Endometrial microvascular endothelial cells (primary cell): ENCODE measurements around the gene ABHD16B. TPM values are rescaled to one million over a fixed set of nuclear protein-coding genes. Genes with fewer than 3 reads are reported as not detected.

Source experiments
- in situ Hi-C: cut with HindIII; loops from 2 replicates; pipeline ENCODE4 v1.10.0; 2017; ENCODE audit warnings: low sequenced_read_pairs, low pct_unique_long_range_greater_than_20kb; ENCODE audit errors: inconsistent ontology term
- total RNA-seq: library from RNA; depleted of rRNA; stranded (reverse); fragments of >200 nt; gene quantifications from one replicate; pipeline ENCODE4 v1.2.3, GENCODE V29; 2015; ENCODE audit errors: inconsistent ontology term

Gene ABHD16B
- total RNA-seq, 1 donor from 2014 or later = not detected

DNA sequence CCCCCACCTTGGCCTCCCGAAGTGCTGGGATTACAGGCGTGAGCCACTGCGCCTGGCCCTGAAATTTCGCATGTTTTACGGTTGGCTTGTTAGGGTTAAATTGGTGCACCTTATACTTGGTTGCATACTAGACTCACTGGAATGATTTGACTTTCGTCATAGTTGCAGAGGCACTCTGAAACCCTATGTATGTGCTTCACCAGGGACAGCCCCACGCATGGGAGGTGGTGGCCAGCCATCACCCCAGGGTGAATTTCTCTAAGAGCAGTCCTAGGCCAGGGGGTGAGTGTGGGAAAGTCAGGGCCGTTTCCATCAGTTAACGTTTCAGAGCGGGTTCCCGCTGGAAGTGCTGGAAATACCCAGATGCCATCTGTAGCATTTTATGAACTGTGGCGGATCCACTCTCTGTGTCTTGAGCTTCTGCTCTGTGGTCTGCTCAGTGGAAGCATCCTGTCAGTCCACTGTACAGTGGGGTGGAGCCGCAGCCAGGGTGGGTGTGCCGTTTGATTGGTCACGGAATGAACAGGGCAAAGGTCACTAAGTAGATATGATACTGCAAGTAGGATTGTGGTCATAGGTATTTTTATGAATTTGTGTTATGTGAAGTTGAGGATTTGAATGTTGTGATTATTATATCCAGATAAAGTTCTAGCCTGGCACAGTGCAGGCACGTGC is 46.8 kb downstream of the ABHD16B start:
- in situ Hi-C loops = no loop called here

DNA sequence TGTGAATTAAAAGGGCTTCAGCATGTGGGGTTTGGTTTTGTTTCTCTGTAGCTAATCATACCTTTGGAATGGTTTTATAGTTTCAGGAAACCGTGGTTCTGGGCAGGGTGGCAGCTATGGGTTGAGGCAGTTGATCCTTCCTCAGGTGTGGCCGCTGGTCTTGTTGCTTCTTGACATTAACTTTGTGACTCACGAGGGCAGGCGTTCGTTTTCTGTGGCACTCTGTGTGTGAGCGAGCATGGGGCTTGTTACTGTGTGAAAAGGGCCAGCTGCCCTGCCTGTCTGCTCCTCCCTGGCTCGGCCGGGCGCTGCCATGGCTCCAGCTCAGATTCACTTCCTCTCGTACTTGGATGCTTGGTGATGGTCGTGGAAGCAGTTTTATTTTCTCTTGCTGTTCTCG is 49.9 kb downstream of the ABHD16B start:
- in situ Hi-C loops = no loop called here

Other genes starting within 250 kb of the ABHD16B start
- 11.9 TPM for gene GMEB2, start 234.4 kb upstream of the ABHD16B start, total RNA-seq
- gene STMN3, start 208.1 kb upstream of the ABHD16B start, total RNA-seq = 0.65 TPM
- gene RTEL1, start 203.2 kb upstream of the ABHD16B start, total RNA-seq = 15.1 TPM
- gene TNFRSF6B, start 164.8 kb upstream of the ABHD16B start, total RNA-seq = 175 TPM
- 55.7 TPM for gene ARFRP1, start 153.5 kb upstream of the ABHD16B start, total RNA-seq
- gene ZGPAT, start 153.5 kb upstream of the ABHD16B start, total RNA-seq = 39.2 TPM
- gene LIME1, start 124.8 kb upstream of the ABHD16B start, total RNA-seq = 9.3 TPM
- 17.3 TPM for gene SLC2A4RG, start 121.7 kb upstream of the ABHD16B start, total RNA-seq
- not detected for gene ZBTB46, start 30.2 kb upstream of the ABHD16B start, total RNA-seq
- gene TPD52L2, start 3.8 kb downstream of the ABHD16B start, total RNA-seq = 174 TPM
- 76.7 TPM for gene DNAJC5, start 33.6 kb downstream of the ABHD16B start, total RNA-seq
- 19.3 TPM for gene UCKL1, start 94.9 kb downstream of the ABHD16B start, total RNA-seq
- gene ZNF512B, start 108.4 kb downstream of the ABHD16B start, total RNA-seq = 18.3 TPM
- 0.09 TPM for gene SAMD10, start 118.1 kb downstream of the ABHD16B start, total RNA-seq
- gene PRPF6, start 119.6 kb downstream of the ABHD16B start, total RNA-seq = 46.9 TPM
- gene C20orf204, start 174.7 kb downstream of the ABHD16B start, total RNA-seq = 0.93 TPM
- gene SOX18, start 188.1 kb downstream of the ABHD16B start, total RNA-seq = 0.37 TPM
- gene TCEA2, start 201.7 kb downstream of the ABHD16B start, total RNA-seq = 7.2 TPM
- gene RGS19, start 218.0 kb downstream of the ABHD16B start, total RNA-seq = 10.8 TPM
- gene OPRL1, start 218.6 kb downstream of the ABHD16B start, total RNA-seq = not detected
- not detected for gene LKAAEAR1, start 222.9 kb downstream of the ABHD16B start, total RNA-seq
- gene NPBWR2, start 246.1 kb downstream of the ABHD16B start, total RNA-seq = not detected